Upper lobe of right lung (tissue), 1 donor: ENCODE data around the gene TRUB2. TPM values are rescaled to one million over a fixed set of nuclear protein-coding genes. Genes with fewer than 3 reads are reported as not detected.

Source experiments
- ATAC-seq: fragments of 200-7000 bp; cut with Tn5 transposase; one replicate; pipeline ENCODE4 v1.9.1; 2020; ENCODE audit warnings: mild to moderate bottlenecking, moderate library complexity
- DNase-seq: peaks from one replicate; pipeline ENCODE4 v3.0.0-alpha.2; 2020
- H3K27ac ChIP-seq: fragments of 200-600 bp; one replicate; pipeline ENCODE4 v1.8.0; 2022
- H3K27me3 ChIP-seq: fragments of 200-600 bp; one replicate; pipeline ENCODE4 v1.8.0; 2022; ENCODE audit warnings: mild to moderate bottlenecking
- H3K36me3 ChIP-seq: fragments of 200-600 bp; one replicate; pipeline ENCODE4 v1.8.0; 2022
- H3K4me1 ChIP-seq: fragments of 200-600 bp; one replicate; pipeline ENCODE4 v1.8.0; 2022
- H3K4me3 ChIP-seq: fragments of 200-600 bp; one replicate; pipeline ENCODE4 v1.8.0; 2022; ENCODE audit warnings: mild to moderate bottlenecking
- H3K9me3 ChIP-seq: fragments of 200-600 bp; one replicate; pipeline ENCODE4 v1.8.0; 2022
- intact Hi-C: fragments of 100-400 bp; cut with DNase I; formaldehyde crosslinking; loops from one replicate; pipeline ENCODE4 v1.11.0; 2022
- total RNA-seq: library from RNA; stranded (reverse); fragmentation: NEBNext Ultra II Directional; extraction: Animal tissue kit (Norgen Biotek cat#: 25700); gene quantifications from one replicate; pipeline ENCODE4 v1.2.1, GENCODE V29; 2021
- TF ChIP-seq, protein P1 (sequence below): fragments of 200-600 bp; IDR thresholded peaks from one replicate; pipeline ENCODE4 v1.8.0; 2022; ENCODE audit warnings: antibody characterized with exemption
- donor health status: DM: no; HTN: yes; CAD: no; lungs with severe emphysema.

TRUB2 gene
- total RNA-seq, 1 donor from 2014 or later, result 19.1 TPM

DNA sequence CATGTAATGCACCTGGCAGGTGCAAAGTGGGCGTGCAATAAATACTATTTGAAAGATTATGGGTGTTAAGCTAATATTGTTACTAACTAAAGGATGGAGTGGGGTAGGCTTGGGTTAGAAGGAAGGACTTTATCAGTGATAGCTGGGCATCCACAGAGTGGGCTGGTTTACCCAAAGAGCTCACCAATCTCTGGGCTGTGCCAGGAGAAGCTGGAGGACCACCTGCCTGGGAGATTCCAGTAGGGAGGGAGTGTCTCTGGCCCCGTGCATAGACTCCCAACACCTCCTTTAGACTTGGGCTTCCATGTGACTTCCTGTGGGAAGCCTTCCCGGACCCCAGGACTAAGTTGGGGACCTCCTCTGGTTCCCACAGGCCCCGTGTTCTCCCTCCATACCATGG lies 43.3 kb upstream of the TRUB2 start:
- peaks cover 29% of the 10 kb centered on the region for H3K4me1 ChIP-seq
- no peaks in the 10 kb centered on the region for H3K36me3 ChIP-seq
- DNase-seq (no peak), ATAC-seq (no peak)
- intact Hi-C loops, result no loop called here
- no peak overlapping the region for H3K4me3 ChIP-seq
- TF ChIP-seq, protein P1, sequence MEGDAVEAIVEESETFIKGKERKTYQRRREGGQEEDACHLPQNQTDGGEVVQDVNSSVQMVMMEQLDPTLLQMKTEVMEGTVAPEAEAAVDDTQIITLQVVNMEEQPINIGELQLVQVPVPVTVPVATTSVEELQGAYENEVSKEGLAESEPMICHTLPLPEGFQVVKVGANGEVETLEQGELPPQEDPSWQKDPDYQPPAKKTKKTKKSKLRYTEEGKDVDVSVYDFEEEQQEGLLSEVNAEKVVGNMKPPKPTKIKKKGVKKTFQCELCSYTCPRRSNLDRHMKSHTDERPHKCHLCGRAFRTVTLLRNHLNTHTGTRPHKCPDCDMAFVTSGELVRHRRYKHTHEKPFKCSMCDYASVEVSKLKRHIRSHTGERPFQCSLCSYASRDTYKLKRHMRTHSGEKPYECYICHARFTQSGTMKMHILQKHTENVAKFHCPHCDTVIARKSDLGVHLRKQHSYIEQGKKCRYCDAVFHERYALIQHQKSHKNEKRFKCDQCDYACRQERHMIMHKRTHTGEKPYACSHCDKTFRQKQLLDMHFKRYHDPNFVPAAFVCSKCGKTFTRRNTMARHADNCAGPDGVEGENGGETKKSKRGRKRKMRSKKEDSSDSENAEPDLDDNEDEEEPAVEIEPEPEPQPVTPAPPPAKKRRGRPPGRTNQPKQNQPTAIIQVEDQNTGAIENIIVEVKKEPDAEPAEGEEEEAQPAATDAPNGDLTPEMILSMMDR, result no peak
- no peaks in the 10 kb centered on the region for H3K9me3 ChIP-seq
- no peak overlapping the region for H3K27ac ChIP-seq
- H3K27me3 ChIP-seq, result no peaks in the 10 kb centered on the region

DNA sequence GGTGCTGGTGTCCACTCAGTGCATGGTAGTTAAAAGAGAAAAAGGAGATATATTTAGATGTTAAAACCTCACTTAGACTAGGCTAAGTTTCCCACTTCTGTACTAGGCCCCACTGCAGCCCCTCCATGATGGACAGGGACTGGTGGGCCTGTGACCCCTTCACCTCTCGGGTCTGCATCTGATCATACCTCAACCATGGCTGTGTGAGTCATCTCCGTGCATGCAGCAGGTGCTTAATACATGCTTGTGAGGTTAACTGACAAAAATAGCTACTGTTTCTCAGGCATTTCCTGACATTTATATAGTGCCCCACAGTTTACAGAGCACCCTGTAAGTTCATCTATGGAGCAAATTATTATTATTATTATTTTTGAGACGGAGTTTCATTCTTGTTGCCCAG lies 40.5 kb upstream of the TRUB2 start:
- Histone ChIP-seq H3K27me3 (no peaks in the 10 kb centered on the region), H3K27ac (no peak overlapping the region), H3K36me3 (no peaks in the 10 kb centered on the region), H3K4me3 (no peak overlapping the region), H3K4me1 (peaks cover 24% of the 10 kb centered on the region), H3K9me3 (no peaks in the 10 kb centered on the region)
- DNase-seq (no peak), ATAC-seq (no peak)
- intact Hi-C loops, result loop anchor here (5.0 kb wide), 1 partner anchor 50 kb away; no protein-coding TSS in a partner anchor
- TF ChIP-seq, protein P1, result no peak

DNA sequence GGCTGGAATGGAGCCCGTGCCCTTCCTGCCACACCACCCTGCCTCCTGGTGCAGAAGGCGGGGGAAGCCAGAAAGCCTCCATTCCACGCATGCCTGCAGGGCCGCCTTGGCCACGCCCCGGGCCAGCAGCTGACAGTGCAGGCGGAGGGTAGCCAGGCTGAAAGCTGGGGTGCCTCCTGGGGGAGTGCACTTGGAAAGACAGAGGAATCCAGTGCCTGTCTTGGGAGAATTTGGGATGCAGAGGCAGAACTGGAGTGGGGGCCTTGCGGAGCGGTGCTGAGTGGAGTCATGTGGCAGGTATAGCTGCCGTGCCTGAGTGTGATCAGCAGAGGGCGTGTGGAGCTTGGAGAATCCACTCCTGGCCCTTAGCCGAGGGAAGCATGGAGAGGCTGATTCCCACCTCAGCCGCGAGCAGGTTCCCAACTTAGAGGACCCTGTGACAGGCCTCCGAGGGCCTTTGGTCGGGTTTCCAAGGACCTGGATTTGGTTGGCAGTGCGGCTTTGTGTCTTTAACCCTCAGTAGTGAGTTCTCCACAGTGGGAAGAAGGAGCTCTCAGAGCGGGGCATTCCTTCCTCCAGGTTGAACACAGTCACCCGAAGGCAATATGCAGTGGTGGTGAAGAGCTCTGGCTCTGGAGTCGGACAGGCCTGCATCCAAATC lies 39.9 kb upstream of the TRUB2 start:
- Histone ChIP-seq H3K4me3 (peak overlapping the region; percentile 55), H3K9me3 (no peaks in the 10 kb centered on the region), H3K27ac (peak overlapping the region; percentile 52), H3K4me1 (peaks cover 24% of the 10 kb centered on the region), H3K36me3 (no peaks in the 10 kb centered on the region), H3K27me3 (no peaks in the 10 kb centered on the region)
- intact Hi-C loops, result loop anchor here (5.0 kb wide), 1 partner anchor 50 kb away; no protein-coding TSS in a partner anchor
- DNase-seq, result peak; percentile 87
- TF ChIP-seq, protein P1, result peak; percentile 92
- peak; percentile 95 for ATAC-seq

DNA sequence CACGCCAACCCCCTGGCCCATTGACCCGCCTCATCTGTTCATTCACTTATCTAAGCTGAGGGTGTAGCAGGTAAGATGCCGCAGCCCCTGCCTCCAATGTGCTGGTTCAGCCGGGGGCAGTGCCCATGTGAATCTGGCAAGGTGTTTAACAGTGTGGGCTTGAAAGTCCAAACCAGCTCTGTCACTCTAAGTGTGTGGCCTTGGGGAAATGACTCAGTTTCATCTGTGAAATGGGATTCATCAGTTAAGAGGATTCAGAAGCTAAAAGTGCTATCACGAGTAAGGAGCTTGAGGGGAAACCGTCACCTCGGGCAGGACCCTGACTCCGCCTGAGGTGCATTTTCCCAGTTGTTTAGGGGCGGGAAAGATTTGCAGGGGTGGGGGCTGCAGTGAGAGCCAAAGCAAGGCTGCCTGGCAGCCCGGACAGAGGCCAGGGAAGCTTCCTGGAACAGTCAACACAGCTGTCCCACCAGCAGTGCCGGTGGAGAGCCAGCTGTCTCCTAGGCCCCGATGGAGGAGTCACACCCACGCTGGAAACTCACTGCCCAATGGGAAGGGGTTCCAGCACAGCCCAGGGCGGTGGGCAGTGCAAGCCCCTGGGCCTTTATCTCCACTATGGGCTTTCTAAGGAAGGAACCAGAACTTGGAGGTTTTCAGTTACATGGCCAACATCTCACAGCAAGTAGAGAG lies 39.2 kb upstream of the TRUB2 start:
- Histone ChIP-seq H3K4me1 (peaks cover 24% of the 10 kb centered on the region), H3K27ac (peak overlapping the region; percentile 52), H3K4me3 (peak overlapping the region; percentile 55), H3K9me3 (no peaks in the 10 kb centered on the region), H3K27me3 (no peaks in the 10 kb centered on the region), H3K36me3 (no peaks in the 10 kb centered on the region)
- ATAC-seq (no peak), DNase-seq (no peak)
- intact Hi-C loops, result loop anchor here (5.0 kb wide), 1 partner anchor 51 kb away; no protein-coding TSS in a partner anchor
- TF ChIP-seq, protein P1, result no peak

DNA sequence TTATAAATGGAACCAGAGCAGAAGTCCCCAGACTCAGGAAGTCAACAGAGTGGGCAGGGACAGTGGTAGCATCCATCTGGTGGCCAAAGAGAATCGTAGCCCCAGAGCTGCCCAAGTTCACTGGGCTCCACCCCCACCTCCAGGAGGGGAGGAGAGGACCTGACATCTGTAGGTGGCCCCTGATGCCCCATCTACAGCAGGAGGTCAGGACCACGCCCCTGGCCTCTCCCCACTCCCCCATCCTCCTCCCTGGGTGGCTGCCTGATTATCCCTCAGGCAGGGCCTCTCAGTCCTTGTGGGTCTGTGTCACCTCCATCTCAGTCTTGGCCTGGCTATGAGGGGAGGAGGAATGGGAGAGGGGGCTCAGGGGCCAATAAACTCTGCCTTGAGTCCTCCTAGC lies 38.6 kb upstream of the TRUB2 start:
- peaks cover 2% of the 10 kb centered on the region for H3K36me3 ChIP-seq
- H3K27ac ChIP-seq, result no peak overlapping the region
- intact Hi-C loops, result loop anchor here (5.0 kb wide), 1 partner anchor 51 kb away; no protein-coding TSS in a partner anchor
- no peak overlapping the region for H3K4me3 ChIP-seq
- no peaks in the 10 kb centered on the region for H3K27me3 ChIP-seq
- no peak for DNase-seq
- no peaks in the 10 kb centered on the region for H3K9me3 ChIP-seq
- no peak for ATAC-seq
- TF ChIP-seq, protein P1, result no peak
- H3K4me1 ChIP-seq, result peaks cover 24% of the 10 kb centered on the region
